ENCODE results near the gene CNMD. TPM values are rescaled to one million over a fixed set of nuclear protein-coding genes. Genes with fewer than 3 reads are reported as not detected.

The CNMD gene
- not detected for total RNA-seq
- polyA plus RNA-seq, result not detected
- long read RNA-seq, donor 1, partial matches to known transcripts, result 0 of 1 reads
- long read RNA-seq, donor 1, other reads (novel, unspliced or antisense), result 1 of 1 reads
- long read RNA-seq, donor 2, result 0 reads

- Histone ChIP-seq H3K9me3 (ENCODE audit: control insufficient read depth, low read length) (peaks cover 3% of the 10 kb centered on the region), H3K4me1 (ENCODE audit: control insufficient read depth in 1 of 2, insufficient read depth in 2 of 2, low read length in 2 of 2) (no peaks in the 10 kb centered on the region), H3K27ac (ENCODE audit: low read depth in 1 of 2, low read length in 2 of 2) (no peak within 1 kb of the TSS), H3K36me3 (ENCODE audit: control insufficient read depth in 1 of 2, insufficient read depth in 2 of 2, low read length in 1 of 2) (no peaks in the 10 kb centered on the region), H3K27me3 (ENCODE audit: control insufficient read depth in 1 of 2, insufficient read depth in 2 of 2, low read length in 1 of 2) (peaks cover 0 to 5% of the 10 kb centered on the region in 2 donors), H3K4me3 (ENCODE audit: low read length in 2 of 2) (peak within 1 kb of the TSS in 1 of 2 donors; percentile 11)
- DNase-seq, result no peak
- WGBS, 2 donors, result 4 to 7% methylated on average over 32 to 34 of the region's 34 CpGs
- intact Hi-C loops (cut with DNase I), result no loop called here
- peak; percentile 34 for ATAC-seq (ENCODE audit: low FRiP score)
These were observed at the start of gene CNMD for GRCh38 chr13:52739468-52740071. Gene CNMD (minus strand): TSS chr13:52739820. CDS start chr13:52739701, 119 bp downstream.

DNA sequence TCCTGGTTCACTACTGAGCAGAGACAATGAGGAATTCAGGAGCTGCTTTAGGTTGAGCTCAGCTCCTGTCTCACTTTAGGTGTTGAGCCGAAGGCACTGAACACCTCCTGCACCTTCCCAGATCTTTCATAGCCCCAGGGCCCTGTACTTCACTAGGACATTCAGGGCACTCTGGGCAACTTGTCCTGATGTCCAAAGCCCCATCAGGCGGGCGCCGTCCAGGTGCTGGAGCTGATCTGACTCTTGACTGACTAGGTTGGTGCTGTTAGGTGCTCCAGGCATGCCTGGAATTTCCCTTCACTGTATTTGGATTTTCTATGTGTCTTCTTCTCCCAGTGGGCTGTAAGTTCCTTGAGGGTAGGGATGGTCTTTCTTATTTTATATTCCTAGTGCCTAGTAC lies 48.4 kb upstream of the CNMD start:
- Histone ChIP-seq H3K27me3 (ENCODE audit: control insufficient read depth in 1 of 2, insufficient read depth in 2 of 2, low read length in 1 of 2) (no peaks in the 10 kb centered on the region), H3K36me3 (ENCODE audit: control insufficient read depth in 1 of 2, insufficient read depth in 2 of 2, low read length in 1 of 2) (no peaks in the 10 kb centered on the region), H3K27ac (ENCODE audit: low read depth in 1 of 2, low read length in 2 of 2) (no peak overlapping the region), H3K4me1 (ENCODE audit: control insufficient read depth in 1 of 2, insufficient read depth in 2 of 2, low read length in 2 of 2) (no peaks in the 10 kb centered on the region), H3K9me3 (ENCODE audit: control insufficient read depth, low read length) (peaks cover 1% of the 10 kb centered on the region), H3K4me3 (ENCODE audit: low read length in 2 of 2) (no peak overlapping the region)
- no peak for ATAC-seq (ENCODE audit: low FRiP score)
- intact Hi-C loops (cut with DNase I), result no loop called here
- no peak for DNase-seq
- WGBS, 2 donors, result 42 to 67% methylated on average over 4 of the region's 4 CpGs

GRCh38 chr13:52787235-52787634 lies 47.6 kb upstream of the CNMD start:
- no peak for ATAC-seq (ENCODE audit: low FRiP score)
- Histone ChIP-seq H3K9me3 (ENCODE audit: control insufficient read depth, low read length) (peaks cover 1% of the 10 kb centered on the region), H3K27ac (ENCODE audit: low read depth in 1 of 2, low read length in 2 of 2) (no peak overlapping the region), H3K4me1 (ENCODE audit: control insufficient read depth in 1 of 2, insufficient read depth in 2 of 2, low read length in 2 of 2) (no peaks in the 10 kb centered on the region), H3K4me3 (ENCODE audit: low read length in 2 of 2) (no peak overlapping the region), H3K27me3 (ENCODE audit: control insufficient read depth in 1 of 2, insufficient read depth in 2 of 2, low read length in 1 of 2) (no peaks in the 10 kb centered on the region), H3K36me3 (ENCODE audit: control insufficient read depth in 1 of 2, insufficient read depth in 2 of 2, low read length in 1 of 2) (no peaks in the 10 kb centered on the region)
- intact Hi-C loops (cut with DNase I), result no loop called here
- WGBS, 2 donors, result 74 to 77% methylated on average over 2 of the region's 2 CpGs
- DNase-seq, result no peak

- 59 to 82% methylated on average over 3 of the region's 3 CpGs for WGBS, 2 donors
- no peak for ATAC-seq (ENCODE audit: low FRiP score)
- Histone ChIP-seq H3K4me1 (ENCODE audit: control insufficient read depth in 1 of 2, insufficient read depth in 2 of 2, low read length in 2 of 2) (no peaks in the 10 kb centered on the region), H3K27me3 (ENCODE audit: control insufficient read depth in 1 of 2, insufficient read depth in 2 of 2, low read length in 1 of 2) (no peaks in the 10 kb centered on the region), H3K27ac (ENCODE audit: low read depth in 1 of 2, low read length in 2 of 2) (no peak overlapping the region), H3K4me3 (ENCODE audit: low read length in 2 of 2) (no peak overlapping the region), H3K36me3 (ENCODE audit: control insufficient read depth in 1 of 2, insufficient read depth in 2 of 2, low read length in 1 of 2) (no peaks in the 10 kb centered on the region), H3K9me3 (ENCODE audit: control insufficient read depth, low read length) (peaks cover 1% of the 10 kb centered on the region)
- intact Hi-C loops (cut with DNase I), result no loop called here
- DNase-seq, result no peak
These were observed 47.1 kb upstream of the CNMD start for GRCh38 chr13:52786766-52787165.

- Histone ChIP-seq H3K9me3 (ENCODE audit: control insufficient read depth, low read length) (peaks cover 1% of the 10 kb centered on the region), H3K36me3 (ENCODE audit: control insufficient read depth in 1 of 2, insufficient read depth in 2 of 2, low read length in 1 of 2) (no peaks in the 10 kb centered on the region), H3K27me3 (ENCODE audit: control insufficient read depth in 1 of 2, insufficient read depth in 2 of 2, low read length in 1 of 2) (no peaks in the 10 kb centered on the region), H3K27ac (ENCODE audit: low read depth in 1 of 2, low read length in 2 of 2) (no peak overlapping the region), H3K4me1 (ENCODE audit: control insufficient read depth in 1 of 2, insufficient read depth in 2 of 2, low read length in 2 of 2) (no peaks in the 10 kb centered on the region), H3K4me3 (ENCODE audit: low read length in 2 of 2) (no peak overlapping the region)
- intact Hi-C loops (cut with DNase I), result no loop called here
- no peak for DNase-seq
- ATAC-seq (ENCODE audit: low FRiP score), result no peak
- WGBS, 2 donors, result 67 to 71% methylated on average over 5 of the region's 5 CpGs
These were observed 46.1 kb upstream of the CNMD start for GRCh38 chr13:52785739-52786138.

GRCh38 chr13:52784591-52785340 lies 45.1 kb upstream of the CNMD start:
- H3K4me3 ChIP-seq (ENCODE audit: low read length in 2 of 2), result no peak overlapping the region
- H3K9me3 ChIP-seq (ENCODE audit: control insufficient read depth, low read length), result peaks cover 1% of the 10 kb centered on the region
- H3K4me1 ChIP-seq (ENCODE audit: control insufficient read depth in 1 of 2, insufficient read depth in 2 of 2, low read length in 2 of 2), result no peaks in the 10 kb centered on the region
- intact Hi-C loops (cut with DNase I), result no loop called here
- DNase-seq (no peak), ATAC-seq (ENCODE audit: low FRiP score) (no peak)
- H3K36me3 ChIP-seq (ENCODE audit: control insufficient read depth in 1 of 2, insufficient read depth in 2 of 2, low read length in 1 of 2), result no peaks in the 10 kb centered on the region
- WGBS, 2 donors, result 78 to 80% methylated on average over 6 of the region's 6 CpGs
- no peak overlapping the region for H3K27ac ChIP-seq (ENCODE audit: low read depth in 1 of 2, low read length in 2 of 2)
- H3K27me3 ChIP-seq (ENCODE audit: control insufficient read depth in 1 of 2, insufficient read depth in 2 of 2, low read length in 1 of 2), result no peaks in the 10 kb centered on the region

- intact Hi-C loops (cut with DNase I), result no loop called here
- H3K36me3 ChIP-seq (ENCODE audit: control insufficient read depth in 1 of 2, insufficient read depth in 2 of 2, low read length in 1 of 2), result no peaks in the 10 kb centered on the region
- ATAC-seq (ENCODE audit: low FRiP score) (no peak), DNase-seq (no peak)
- H3K4me3 ChIP-seq (ENCODE audit: low read length in 2 of 2), result no peak overlapping the region
- H3K4me1 ChIP-seq (ENCODE audit: control insufficient read depth in 1 of 2, insufficient read depth in 2 of 2, low read length in 2 of 2), result no peaks in the 10 kb centered on the region
- H3K9me3 ChIP-seq (ENCODE audit: control insufficient read depth, low read length), result peaks cover under 1% of the 10 kb centered on the region
- peaks cover 0 to 2% of the 10 kb centered on the region in 2 donors for H3K27me3 ChIP-seq (ENCODE audit: control insufficient read depth in 1 of 2, insufficient read depth in 2 of 2, low read length in 1 of 2)
- no peak overlapping the region for H3K27ac ChIP-seq (ENCODE audit: low read depth in 1 of 2, low read length in 2 of 2)
These were observed 44.3 kb upstream of the CNMD start for GRCh38 chr13:52783943-52784342.

- H3K9me3 ChIP-seq (ENCODE audit: control insufficient read depth, low read length), result no peaks in the 10 kb centered on the region
- no peak overlapping the region for H3K27ac ChIP-seq (ENCODE audit: low read depth in 1 of 2, low read length in 2 of 2)
- ATAC-seq (ENCODE audit: low FRiP score) (no peak), DNase-seq (peak in 1 of 2 donors; percentile 47)
- no peak overlapping the region for H3K4me3 ChIP-seq (ENCODE audit: low read length in 2 of 2)
- intact Hi-C loops (cut with DNase I), result no loop called here
- H3K36me3 ChIP-seq (ENCODE audit: control insufficient read depth in 1 of 2, insufficient read depth in 2 of 2, low read length in 1 of 2), result no peaks in the 10 kb centered on the region
- H3K27me3 ChIP-seq (ENCODE audit: control insufficient read depth in 1 of 2, insufficient read depth in 2 of 2, low read length in 1 of 2), result peaks cover 0 to 3% of the 10 kb centered on the region in 2 donors
- no peaks in the 10 kb centered on the region for H3K4me1 ChIP-seq (ENCODE audit: control insufficient read depth in 1 of 2, insufficient read depth in 2 of 2, low read length in 2 of 2)
- 52 to 54% methylated on average over 9 of the region's 9 CpGs for WGBS, 2 donors
These were observed 43.1 kb upstream of the CNMD start for GRCh38 chr13:52782471-52783448.
